ENCODE data around the gene WDR33. TPM values are rescaled to one million over a fixed set of nuclear protein-coding genes. Genes with fewer than 3 reads are reported as not detected.

The WDR33 gene
- 31.7 and 38.5 TPM in 2 replicates for total RNA-seq

GRCh38 chr2:127810619-127811396 is at the start of gene WDR33:
Gene WDR33, minus strand, starts transcription at chr2:127811171. Its CDS starts 40,190 bp downstream, at chr2:127770981.

GRCh38 chr2:127701193-127701650 is 109.7 kb downstream of the WDR33 start, which contains the start of gene SFT2D3:
Gene SFT2D3, plus strand, starts transcription at chr2:127701497. Its CDS starts 32 bp downstream, at chr2:127701529.

GRCh38 chr2:127675331-127676261 is 135.4 kb downstream of the WDR33 start, which contains the start of gene LIMS2:
Gene LIMS2, minus strand, starts transcription at chr2:127675530. Its CDS starts 506 bp downstream, at chr2:127675024.

Small RNAs within 50 kb of the gene (small RNA-seq; reads per million reads assigned to genes)
- gene RF00017 = not detected
- not detected for gene RF00019
- not detected for gene RNU6-395P
- 10.8 reads per million, percentile 91 among the genes with 10 or more reads in this experiment for gene RNY4P7

Other genes starting within 250 kb of the WDR33 start
- not detected in 2 replicates for gene GPR17, start 165.0 kb downstream of the WDR33 start, total RNA-seq
- 11.2 and 16.2 TPM in 2 replicates for gene LIMS2, start 135.6 kb downstream of the WDR33 start, total RNA-seq
- gene SFT2D3, start 109.7 kb downstream of the WDR33 start, total RNA-seq = 6.6 and 8.3 TPM in 2 replicates
- 13.8 and 16.9 TPM in 2 replicates for gene POLR2D, start 47.0 kb upstream of the WDR33 start, total RNA-seq
- gene AMMECR1L, start 74.8 kb upstream of the WDR33 start, total RNA-seq = 17.2 and 19.0 TPM in 2 replicates
- 7.2 and 12.2 TPM in 2 replicates for gene SAP130, start 216.9 kb upstream of the WDR33 start, total RNA-seq

All from hair follicle dermal papilla cell (primary cell).